Measurements from ENCODE around the gene ITGB7. TPM values are rescaled to one million over a fixed set of nuclear protein-coding genes. Genes with fewer than 3 reads are reported as not detected.

ITGB7 gene
- total and polyA plus RNA-seq, 9 of the 15 experiments (the other 6 are each of a cell fraction or from before 2014, with no cell fraction given) = 0.06 to 2.0 (median 0.67) TPM

GRCh38 chr12:53221203-53222080 is 14.4 kb upstream of the ITGB7 start (continued):
- TF ChIP-seq, protein P1, sequence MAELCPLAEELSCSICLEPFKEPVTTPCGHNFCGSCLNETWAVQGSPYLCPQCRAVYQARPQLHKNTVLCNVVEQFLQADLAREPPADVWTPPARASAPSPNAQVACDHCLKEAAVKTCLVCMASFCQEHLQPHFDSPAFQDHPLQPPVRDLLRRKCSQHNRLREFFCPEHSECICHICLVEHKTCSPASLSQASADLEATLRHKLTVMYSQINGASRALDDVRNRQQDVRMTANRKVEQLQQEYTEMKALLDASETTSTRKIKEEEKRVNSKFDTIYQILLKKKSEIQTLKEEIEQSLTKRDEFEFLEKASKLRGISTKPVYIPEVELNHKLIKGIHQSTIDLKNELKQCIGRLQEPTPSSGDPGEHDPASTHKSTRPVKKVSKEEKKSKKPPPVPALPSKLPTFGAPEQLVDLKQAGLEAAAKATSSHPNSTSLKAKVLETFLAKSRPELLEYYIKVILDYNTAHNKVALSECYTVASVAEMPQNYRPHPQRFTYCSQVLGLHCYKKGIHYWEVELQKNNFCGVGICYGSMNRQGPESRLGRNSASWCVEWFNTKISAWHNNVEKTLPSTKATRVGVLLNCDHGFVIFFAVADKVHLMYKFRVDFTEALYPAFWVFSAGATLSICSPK (IDR thresholded peaks at IDR 0.05; ENCODE audit: borderline replicate concordance) = no peak
- TF ChIP-seq, protein P2, sequence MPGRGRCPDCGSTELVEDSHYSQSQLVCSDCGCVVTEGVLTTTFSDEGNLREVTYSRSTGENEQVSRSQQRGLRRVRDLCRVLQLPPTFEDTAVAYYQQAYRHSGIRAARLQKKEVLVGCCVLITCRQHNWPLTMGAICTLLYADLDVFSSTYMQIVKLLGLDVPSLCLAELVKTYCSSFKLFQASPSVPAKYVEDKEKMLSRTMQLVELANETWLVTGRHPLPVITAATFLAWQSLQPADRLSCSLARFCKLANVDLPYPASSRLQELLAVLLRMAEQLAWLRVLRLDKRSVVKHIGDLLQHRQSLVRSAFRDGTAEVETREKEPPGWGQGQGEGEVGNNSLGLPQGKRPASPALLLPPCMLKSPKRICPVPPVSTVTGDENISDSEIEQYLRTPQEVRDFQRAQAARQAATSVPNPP (IDR thresholded peaks at IDR 0.05; ENCODE audit: borderline replicate concordance, insufficient read depth, insufficient read length) = no peak
- TF ChIP-seq BCL6 (CRISPR knock-in tag; IDR thresholded peaks at IDR 0.05) = no peak
- TF ChIP-seq, protein P3, sequence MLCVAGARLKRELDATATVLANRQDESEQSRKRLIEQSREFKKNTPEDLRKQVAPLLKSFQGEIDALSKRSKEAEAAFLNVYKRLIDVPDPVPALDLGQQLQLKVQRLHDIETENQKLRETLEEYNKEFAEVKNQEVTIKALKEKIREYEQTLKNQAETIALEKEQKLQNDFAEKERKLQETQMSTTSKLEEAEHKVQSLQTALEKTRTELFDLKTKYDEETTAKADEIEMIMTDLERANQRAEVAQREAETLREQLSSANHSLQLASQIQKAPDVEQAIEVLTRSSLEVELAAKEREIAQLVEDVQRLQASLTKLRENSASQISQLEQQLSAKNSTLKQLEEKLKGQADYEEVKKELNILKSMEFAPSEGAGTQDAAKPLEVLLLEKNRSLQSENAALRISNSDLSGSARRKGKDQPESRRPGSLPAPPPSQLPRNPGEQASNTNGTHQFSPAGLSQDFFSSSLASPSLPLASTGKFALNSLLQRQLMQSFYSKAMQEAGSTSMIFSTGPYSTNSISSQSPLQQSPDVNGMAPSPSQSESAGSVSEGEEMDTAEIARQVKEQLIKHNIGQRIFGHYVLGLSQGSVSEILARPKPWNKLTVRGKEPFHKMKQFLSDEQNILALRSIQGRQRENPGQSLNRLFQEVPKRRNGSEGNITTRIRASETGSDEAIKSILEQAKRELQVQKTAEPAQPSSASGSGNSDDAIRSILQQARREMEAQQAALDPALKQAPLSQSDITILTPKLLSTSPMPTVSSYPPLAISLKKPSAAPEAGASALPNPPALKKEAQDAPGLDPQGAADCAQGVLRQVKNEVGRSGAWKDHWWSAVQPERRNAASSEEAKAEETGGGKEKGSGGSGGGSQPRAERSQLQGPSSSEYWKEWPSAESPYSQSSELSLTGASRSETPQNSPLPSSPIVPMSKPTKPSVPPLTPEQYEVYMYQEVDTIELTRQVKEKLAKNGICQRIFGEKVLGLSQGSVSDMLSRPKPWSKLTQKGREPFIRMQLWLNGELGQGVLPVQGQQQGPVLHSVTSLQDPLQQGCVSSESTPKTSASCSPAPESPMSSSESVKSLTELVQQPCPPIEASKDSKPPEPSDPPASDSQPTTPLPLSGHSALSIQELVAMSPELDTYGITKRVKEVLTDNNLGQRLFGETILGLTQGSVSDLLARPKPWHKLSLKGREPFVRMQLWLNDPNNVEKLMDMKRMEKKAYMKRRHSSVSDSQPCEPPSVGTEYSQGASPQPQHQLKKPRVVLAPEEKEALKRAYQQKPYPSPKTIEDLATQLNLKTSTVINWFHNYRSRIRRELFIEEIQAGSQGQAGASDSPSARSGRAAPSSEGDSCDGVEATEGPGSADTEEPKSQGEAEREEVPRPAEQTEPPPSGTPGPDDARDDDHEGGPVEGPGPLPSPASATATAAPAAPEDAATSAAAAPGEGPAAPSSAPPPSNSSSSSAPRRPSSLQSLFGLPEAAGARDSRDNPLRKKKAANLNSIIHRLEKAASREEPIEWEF (CRISPR knock-in tag; IDR thresholded peaks at IDR 0.05) = no peak
- no peak for TF ChIP-seq ETV6 (IDR thresholded peaks at IDR 0.05; ENCODE audit: borderline replicate concordance in 1 of 2, low read depth in 2 of 2, low read length in 1 of 2)
- TF ChIP-seq ETV6 (CRISPR knock-in tag; IDR thresholded peaks at IDR 0.05; ENCODE audit: borderline replicate concordance) = no peak
- TF ChIP-seq PCBP2 (IDR thresholded peaks at IDR 0.05; ENCODE audit: low read depth, low read length, poor library complexity, severe bottlenecking) = no peak
- TF ChIP-seq GABPB2 (CRISPR knock-in tag; conservative IDR thresholded peaks at IDR 0.05) = no peak
- TF ChIP-seq ZNF76 (CRISPR knock-in tag; IDR thresholded peaks at IDR 0.05; ENCODE audit: borderline replicate concordance) = no peak
- no peak for TF ChIP-seq MCM3 (IDR thresholded peaks at IDR 0.05)
- no peak for TF ChIP-seq TEAD1 (CRISPR knock-in tag; IDR thresholded peaks at IDR 0.05)
- no peak for TF ChIP-seq SMARCB1 (IDR thresholded peaks at IDR 0.05; ENCODE audit: insufficient read length, low read depth)
- TF ChIP-seq, protein P4, sequence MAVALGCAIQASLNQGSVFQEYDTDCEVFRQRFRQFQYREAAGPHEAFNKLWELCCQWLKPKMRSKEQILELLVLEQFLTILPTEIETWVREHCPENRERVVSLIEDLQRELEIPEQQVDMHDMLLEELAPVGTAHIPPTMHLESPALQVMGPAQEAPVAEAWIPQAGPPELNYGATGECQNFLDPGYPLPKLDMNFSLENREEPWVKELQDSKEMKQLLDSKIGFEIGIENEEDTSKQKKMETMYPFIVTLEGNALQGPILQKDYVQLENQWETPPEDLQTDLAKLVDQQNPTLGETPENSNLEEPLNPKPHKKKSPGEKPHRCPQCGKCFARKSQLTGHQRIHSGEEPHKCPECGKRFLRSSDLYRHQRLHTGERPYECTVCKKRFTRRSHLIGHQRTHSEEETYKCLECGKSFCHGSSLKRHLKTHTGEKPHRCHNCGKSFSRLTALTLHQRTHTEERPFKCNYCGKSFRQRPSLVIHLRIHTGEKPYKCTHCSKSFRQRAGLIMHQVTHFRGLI (CRISPR knock-in tag; IDR thresholded peaks at IDR 0.05) = no peak
- TF ChIP-seq ARID3B (CRISPR knock-in tag; IDR thresholded peaks at IDR 0.05; ENCODE audit: borderline replicate concordance) = no peak
- no peak for TF ChIP-seq MAFG (tag; conservative IDR thresholded peaks at IDR 0.05)
